Thyroid gland (tissue), 4 donors: ENCODE results near the gene TRIML2.

Source experiments
- POLR2A ChIP-seq, 2 donors: fragments of 450-650 bp; IDR thresholded peaks; one replicate each; pipeline ENCODE4 v1.6.1; 2017; ENCODE audit warnings: antibody characterized with exemption in 2 of 2, mild to moderate bottlenecking in 2 of 2, moderate library complexity in 1 of 2
- TF ChIP-seq, protein P1 (sequence below), 6 experiments: fragments of 200-600 bp in 3 of 6; fragments of 450-650 bp in 3 of 6; sonication (generic) in 3 of 6; IDR thresholded peaks; one replicate each; pipeline ENCODE4 v1.5.1; 2016 to 2019; ENCODE audit warnings: antibody characterized with exemption in 6 of 6, mild to moderate bottlenecking in 2 of 6, inconsistent platforms in 1 of 6, moderate library complexity in 1 of 6

DNA sequence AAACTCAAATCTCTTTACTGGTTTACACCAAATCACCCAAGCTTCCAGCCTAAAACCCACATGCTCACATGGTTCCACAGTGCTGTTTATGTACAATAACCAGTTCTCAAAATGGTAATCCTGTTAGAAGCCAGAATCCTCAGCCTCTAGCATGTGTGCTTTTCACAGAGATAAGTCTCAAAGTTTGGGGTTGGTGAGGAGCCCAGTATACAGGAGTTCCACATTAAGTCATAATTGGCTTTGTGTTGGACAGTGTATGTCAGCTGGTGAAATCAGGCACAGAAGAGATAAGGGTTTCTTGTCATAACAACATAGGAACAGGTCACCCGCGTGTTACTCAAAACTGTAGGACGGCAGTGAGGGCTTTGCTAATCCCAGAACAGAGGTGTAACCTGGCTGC, 29.7 kb upstream of the TRIML2 start, which contains the start of gene TRIML1:
- TF ChIP-seq, protein P1, sequence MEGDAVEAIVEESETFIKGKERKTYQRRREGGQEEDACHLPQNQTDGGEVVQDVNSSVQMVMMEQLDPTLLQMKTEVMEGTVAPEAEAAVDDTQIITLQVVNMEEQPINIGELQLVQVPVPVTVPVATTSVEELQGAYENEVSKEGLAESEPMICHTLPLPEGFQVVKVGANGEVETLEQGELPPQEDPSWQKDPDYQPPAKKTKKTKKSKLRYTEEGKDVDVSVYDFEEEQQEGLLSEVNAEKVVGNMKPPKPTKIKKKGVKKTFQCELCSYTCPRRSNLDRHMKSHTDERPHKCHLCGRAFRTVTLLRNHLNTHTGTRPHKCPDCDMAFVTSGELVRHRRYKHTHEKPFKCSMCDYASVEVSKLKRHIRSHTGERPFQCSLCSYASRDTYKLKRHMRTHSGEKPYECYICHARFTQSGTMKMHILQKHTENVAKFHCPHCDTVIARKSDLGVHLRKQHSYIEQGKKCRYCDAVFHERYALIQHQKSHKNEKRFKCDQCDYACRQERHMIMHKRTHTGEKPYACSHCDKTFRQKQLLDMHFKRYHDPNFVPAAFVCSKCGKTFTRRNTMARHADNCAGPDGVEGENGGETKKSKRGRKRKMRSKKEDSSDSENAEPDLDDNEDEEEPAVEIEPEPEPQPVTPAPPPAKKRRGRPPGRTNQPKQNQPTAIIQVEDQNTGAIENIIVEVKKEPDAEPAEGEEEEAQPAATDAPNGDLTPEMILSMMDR (IDR thresholded peaks at IDR 0.05), result no peak
- no peak for TF ChIP-seq POLR2A (IDR thresholded peaks at IDR 0.05)
